ENCODE measurements around the gene FKBP5.
A peak's percentile ranks its signal among the peaks of the same experiment; 100 is the strongest.
"Not testable (repeated sequence)": the region's sequence is repeated elsewhere in the genome, so short reads cannot be mapped to it uniquely, and the experiment has no call there.

The FKBP5 gene

DNA sequence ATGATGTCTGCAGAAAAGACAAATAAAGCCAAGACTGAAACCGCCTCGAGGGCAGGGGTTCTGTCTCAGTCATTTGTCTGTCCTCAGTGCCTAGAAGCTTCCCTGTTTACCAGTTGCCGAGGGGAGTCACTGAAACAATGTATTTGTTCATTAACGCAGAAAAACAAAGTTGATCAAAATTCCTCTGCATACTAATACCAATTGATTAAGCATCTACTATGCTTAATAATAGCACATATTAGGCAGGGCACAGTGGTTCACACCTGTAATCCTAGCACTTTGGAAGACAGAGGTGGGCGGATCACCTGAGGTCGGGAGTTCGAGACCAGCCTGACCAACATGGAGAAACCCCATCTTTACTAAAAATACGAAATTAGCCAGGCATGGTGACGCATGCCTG lies 1.8 kb upstream of the FKBP5 start:
- in situ Hi-C loops (cut with HindIII; ENCODE audit: low sequenced_read_pairs) = no loop called here
- TF ChIP-seq, protein P1, sequence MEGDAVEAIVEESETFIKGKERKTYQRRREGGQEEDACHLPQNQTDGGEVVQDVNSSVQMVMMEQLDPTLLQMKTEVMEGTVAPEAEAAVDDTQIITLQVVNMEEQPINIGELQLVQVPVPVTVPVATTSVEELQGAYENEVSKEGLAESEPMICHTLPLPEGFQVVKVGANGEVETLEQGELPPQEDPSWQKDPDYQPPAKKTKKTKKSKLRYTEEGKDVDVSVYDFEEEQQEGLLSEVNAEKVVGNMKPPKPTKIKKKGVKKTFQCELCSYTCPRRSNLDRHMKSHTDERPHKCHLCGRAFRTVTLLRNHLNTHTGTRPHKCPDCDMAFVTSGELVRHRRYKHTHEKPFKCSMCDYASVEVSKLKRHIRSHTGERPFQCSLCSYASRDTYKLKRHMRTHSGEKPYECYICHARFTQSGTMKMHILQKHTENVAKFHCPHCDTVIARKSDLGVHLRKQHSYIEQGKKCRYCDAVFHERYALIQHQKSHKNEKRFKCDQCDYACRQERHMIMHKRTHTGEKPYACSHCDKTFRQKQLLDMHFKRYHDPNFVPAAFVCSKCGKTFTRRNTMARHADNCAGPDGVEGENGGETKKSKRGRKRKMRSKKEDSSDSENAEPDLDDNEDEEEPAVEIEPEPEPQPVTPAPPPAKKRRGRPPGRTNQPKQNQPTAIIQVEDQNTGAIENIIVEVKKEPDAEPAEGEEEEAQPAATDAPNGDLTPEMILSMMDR (IDR thresholded peaks at IDR 0.05; ENCODE audit: low read depth, low read length) = no peak
- DNase-seq (ENCODE audit: low read depth, low spot score) = no peak
- H3K4me3 ChIP-seq (ENCODE audit: low read depth, low read length) = no peak overlapping the region

DNA sequence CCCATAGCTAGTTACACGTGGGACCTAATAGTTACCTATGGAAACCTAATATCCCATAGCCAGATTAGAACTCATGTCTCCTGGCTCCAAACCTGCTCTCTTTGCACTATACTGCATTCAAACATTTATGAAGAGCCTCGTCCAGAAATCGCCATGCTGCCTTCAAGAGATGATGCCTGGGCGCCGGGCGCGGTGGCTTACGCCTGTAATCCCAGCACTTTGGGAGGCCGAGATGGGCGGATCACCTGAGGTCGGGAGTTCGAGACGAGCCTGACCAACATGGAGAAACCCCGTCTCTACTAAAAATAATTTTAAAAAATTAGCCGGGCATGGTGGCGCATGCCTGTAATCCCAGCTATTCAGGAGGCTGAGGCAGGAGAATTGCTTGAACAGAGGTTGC lies 1.3 kb upstream of the FKBP5 start:
- DNase-seq (ENCODE audit: low read depth, low spot score); in situ Hi-C loops (cut with HindIII; ENCODE audit: low sequenced_read_pairs); H3K4me3 ChIP-seq (ENCODE audit: low read depth, low read length): not testable (repeated sequence)

DNA sequence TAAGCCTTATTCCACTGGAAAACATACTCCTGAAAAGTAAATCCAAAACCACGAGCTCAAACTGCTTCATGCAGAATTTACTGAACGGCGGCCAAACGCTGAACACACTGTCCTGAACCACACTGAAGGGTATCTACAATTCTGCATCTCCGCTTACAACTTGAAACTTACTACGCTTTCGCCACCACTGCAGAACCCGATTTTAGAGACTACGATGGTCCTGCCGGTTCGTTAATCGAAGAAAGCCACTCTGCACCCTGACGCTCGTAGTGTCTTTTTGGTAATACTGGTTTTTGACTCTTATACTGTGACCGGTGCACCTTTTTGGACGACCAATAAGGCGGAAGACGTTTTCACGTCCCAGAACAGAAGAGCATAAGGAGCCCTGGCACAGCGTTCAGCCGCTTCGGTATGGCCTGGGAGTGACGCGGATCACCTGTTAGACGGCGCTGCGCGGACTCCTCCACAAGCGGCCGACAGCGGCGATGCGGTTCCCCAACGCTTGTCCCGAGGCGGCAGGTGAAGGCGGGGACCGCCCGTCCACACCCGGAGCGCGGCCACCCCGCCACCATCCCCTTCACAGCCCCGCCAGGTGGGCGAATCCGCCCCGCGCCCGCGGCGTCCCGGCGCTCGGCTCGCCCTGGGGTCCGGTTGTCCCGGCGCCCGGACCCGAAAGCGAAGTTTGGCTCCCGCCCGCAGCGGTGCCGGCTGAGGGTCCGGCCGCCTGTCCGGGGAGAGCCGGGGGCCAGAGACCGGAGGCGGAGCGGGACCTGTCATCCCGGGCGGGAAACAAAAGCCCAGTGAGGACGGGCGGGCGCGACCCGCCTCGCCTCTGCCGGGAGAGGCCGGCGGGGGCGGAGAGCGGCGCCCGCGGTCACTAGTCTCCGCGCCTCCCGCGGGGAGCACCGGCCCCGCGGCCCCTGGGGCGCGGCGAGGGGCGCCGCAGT lies 784 bp downstream of the FKBP5 start:
- in situ Hi-C loops (cut with HindIII; ENCODE audit: low sequenced_read_pairs) = no loop called here
- H3K4me3 ChIP-seq (ENCODE audit: low read depth, low read length) = peak overlapping the region; percentile 73
- TF ChIP-seq, protein P1 (IDR thresholded peaks at IDR 0.05; ENCODE audit: low read depth, low read length) = no peak
- DNase-seq (ENCODE audit: low read depth, low spot score) = peak; percentile 60

DNA sequence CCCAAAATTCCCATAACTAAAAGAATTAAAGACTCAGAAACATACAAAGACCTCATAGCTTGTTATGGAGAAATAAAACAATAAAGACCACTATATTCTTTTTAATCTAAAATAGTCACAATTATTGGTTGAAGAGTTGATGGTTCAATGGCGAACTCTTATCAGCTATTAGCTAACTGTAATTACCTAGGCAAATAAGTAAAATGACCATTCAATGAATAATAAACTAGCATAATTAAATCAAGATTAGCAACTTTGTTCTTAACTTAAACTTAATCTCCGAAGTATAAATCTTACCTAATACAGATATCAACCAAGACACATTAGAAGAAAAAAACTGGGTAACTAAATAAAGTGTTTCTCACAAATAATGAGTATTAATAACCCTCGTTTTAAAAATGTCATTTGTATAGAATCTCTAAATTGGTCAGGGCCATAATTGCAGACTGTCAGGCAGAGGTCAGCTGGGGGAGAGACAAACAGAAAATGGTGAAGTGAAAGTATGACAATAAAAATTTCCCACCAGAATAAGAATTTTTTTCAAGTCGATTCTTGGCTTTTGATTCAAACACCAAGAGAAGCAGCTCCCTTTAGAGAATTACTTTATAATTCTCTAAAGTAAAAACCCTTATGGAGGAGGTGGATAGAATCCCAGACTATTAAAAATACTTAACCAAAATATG lies 1.7 kb downstream of the FKBP5 start:
- DNase-seq (ENCODE audit: low read depth, low spot score) = no peak
- in situ Hi-C loops (cut with HindIII; ENCODE audit: low sequenced_read_pairs) = no loop called here
- H3K4me3 ChIP-seq (ENCODE audit: low read depth, low read length) = peak overlapping the region; percentile 73
- TF ChIP-seq, protein P1 (IDR thresholded peaks at IDR 0.05; ENCODE audit: low read depth, low read length) = no peak

DNA sequence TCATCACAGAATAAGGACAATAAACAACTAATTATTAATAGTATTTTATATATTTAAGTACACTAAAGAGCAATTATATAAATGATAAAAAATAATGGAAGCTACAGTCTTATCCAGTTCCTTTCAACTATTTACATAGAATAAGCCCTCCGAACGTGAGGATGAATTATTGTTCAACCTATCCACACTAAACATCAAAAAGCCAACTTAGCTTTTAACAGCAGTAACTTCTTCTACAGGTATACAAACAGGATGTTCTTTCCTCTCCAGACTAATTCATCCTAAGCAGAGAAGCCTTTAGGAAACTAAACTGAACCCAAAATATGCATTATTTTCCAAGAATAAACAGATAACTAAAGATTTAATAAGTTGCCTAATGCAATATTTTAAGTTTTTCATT lies 2.3 kb downstream of the FKBP5 start:
- H3K4me3 ChIP-seq (ENCODE audit: low read depth, low read length) = peak overlapping the region; percentile 73
- TF ChIP-seq, protein P1 (IDR thresholded peaks at IDR 0.05; ENCODE audit: low read depth, low read length) = no peak
- in situ Hi-C loops (cut with HindIII; ENCODE audit: low sequenced_read_pairs) = no loop called here
- no peak for DNase-seq (ENCODE audit: low read depth, low spot score)

DNA sequence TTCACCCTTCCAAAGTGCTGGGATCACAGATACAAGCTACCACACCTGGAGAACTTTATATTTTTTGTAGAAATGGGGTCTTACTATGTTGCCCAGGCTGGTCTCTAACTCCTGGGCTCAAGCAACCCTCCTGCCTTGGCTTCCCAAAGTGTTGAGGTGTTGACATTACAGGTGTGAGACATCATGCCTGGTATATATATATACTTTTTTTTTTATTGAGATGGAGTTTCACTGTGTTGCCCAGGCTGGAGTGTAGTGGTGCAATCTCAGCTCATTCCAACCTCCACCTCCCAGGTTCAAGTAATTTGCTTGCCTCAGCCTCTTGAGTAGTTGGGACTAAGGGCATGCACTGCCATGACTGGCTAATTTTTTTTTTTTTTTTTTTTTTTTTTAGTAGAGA lies 5.4 kb downstream of the FKBP5 start:
- H3K4me3 ChIP-seq (ENCODE audit: low read depth, low read length) = no peak overlapping the region
- no peak for DNase-seq (ENCODE audit: low read depth, low spot score)
- TF ChIP-seq, protein P1 (IDR thresholded peaks at IDR 0.05; ENCODE audit: low read depth, low read length) = no peak
- in situ Hi-C loops (cut with HindIII; ENCODE audit: low sequenced_read_pairs) = no loop called here

DNA sequence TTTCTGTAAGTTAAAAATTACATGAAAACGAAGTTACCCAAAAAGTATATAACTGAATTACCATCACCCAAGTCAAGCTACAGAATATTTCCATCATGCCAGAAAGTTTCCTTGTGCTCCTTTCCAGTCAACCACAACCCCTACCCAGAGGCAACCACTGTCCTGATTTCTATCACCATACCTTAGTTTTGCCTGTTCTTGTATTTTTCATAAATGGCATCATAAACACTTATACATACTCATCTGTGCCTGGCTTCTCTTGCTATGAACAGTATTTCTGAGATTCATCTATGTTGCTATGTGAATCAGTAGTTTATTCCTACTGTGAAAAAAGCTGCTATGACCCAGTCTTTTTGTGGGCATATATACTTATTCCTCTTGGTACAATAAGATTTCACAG lies 7.4 kb downstream of the FKBP5 start:
- no peak for DNase-seq (ENCODE audit: low read depth, low spot score)
- H3K4me3 ChIP-seq (ENCODE audit: low read depth, low read length) = no peak overlapping the region
- TF ChIP-seq, protein P1 (IDR thresholded peaks at IDR 0.05; ENCODE audit: low read depth, low read length) = no peak
- in situ Hi-C loops (cut with HindIII; ENCODE audit: low sequenced_read_pairs) = no loop called here

Data from astrocyte of the spinal cord (primary cell).